Activated naive CD8-positive, alpha-beta T cell treated with anti-CD3 and anti-CD28 coated beads, Interleukin-2, amount 10 ng/mL, durations not matched to agents 7 days and 5 days (primary cell): ENCODE data around the gene PSEN2. TPM values are rescaled to one million over a fixed set of nuclear protein-coding genes. Genes with fewer than 3 reads are reported as not detected.

Source experiments
- ATAC-seq: fragments of 150-1000 bp; cut with Tn5 transposase; one replicate; pipeline ENCODE4 v1.10.0; 2021; ENCODE audit warnings: low read depth, moderate library complexity
- POLR2A ChIA-PET: fragments of 350-600 bp; sonication (Branson Sonifier 250); formaldehyde crosslinking; loops from one replicate; lab custom pipeline; 2021; ENCODE audit warnings: antibody characterized with exemption; lab: Charles Lee
- DNase-seq: peaks from one replicate; pipeline ENCODE4 v3.0.0; 2021
- H3K27ac Mint-ChIP-seq: one replicate; pipeline ENCODE4 v1.8.0; 2022; ENCODE audit warnings: mild to moderate bottlenecking, mixed read lengths
- H3K27me3 Mint-ChIP-seq: one replicate; pipeline ENCODE4 v1.8.0; 2022; ENCODE audit warnings: mild to moderate bottlenecking, moderate library complexity, mixed read lengths
- H3K36me3 Mint-ChIP-seq: one replicate; pipeline ENCODE4 v1.8.0; 2021; ENCODE audit warnings: mild to moderate bottlenecking, mixed read lengths
- H3K4me1 Mint-ChIP-seq: one replicate; pipeline ENCODE4 v1.8.0; 2021; ENCODE audit warnings: mixed read lengths
- H3K4me3 Mint-ChIP-seq: one replicate; pipeline ENCODE4 v1.8.0; 2022; ENCODE audit warnings: mild to moderate bottlenecking, moderate library complexity, mixed read lengths
- H3K9me3 Mint-ChIP-seq: one replicate; pipeline ENCODE4 v1.8.0; 2021; ENCODE audit warnings: mixed read lengths
- total RNA-seq, 2 experiments: library from RNA; stranded (reverse); gene quantifications; one replicate each; pipeline ENCODE4 v1.2.3, GENCODE V29; 2021

PSEN2 gene
- total RNA-seq, 2 experiments from 2014 or later: 6.4 to 7.2 TPM

DNA sequence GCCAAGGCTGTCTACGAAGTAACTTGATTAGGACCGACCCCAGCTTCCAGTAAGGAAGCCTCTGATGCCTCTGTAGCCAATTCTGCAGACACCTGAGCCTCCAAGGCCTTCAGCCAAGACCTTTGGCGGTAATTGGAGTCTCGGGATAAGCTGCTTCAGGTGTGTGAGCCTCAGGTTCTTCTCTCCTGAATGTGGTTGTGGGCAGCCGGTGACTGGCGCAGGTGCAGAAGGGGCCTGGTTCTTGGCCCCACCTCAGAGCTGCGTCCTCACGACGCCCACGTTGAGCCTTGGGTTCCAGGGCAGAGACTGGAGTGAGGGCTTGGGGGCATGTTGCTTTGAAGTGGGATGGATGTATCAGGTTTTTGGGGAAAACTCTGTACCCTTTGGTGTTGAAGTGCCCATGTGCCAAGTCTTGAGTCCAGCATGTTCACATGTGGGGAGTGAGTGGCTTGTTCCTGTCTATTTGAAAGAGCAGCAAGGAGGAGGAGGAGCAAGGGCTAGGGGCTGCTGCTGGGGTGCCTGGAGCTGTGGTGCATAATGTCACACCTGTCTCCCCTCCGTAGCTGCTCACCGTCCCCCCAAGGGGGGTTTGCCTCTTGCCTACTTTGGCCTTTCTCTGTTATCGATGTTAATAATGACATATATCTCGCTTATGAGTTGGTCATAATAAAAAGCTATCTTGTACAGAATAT lies 1.4 kb downstream of the PSEN2 start:
- peaks cover 5% of the 10 kb centered on the region for H3K4me1 Mint-ChIP-seq
- peak overlapping the region; percentile 77 for H3K4me3 Mint-ChIP-seq
- DNase-seq (no peak), ATAC-seq (no peak)
- peaks cover 36% of the 10 kb centered on the region for H3K27me3 Mint-ChIP-seq
- H3K36me3 Mint-ChIP-seq: no peaks in the 10 kb centered on the region
- POLR2A ChIA-PET: interaction anchor here (0.7 kb wide), 1 partner anchor 11 kb away, joined by 4 read pairs; no protein-coding TSS in a partner anchor
- no peak overlapping the region for H3K27ac Mint-ChIP-seq
- no peaks in the 10 kb centered on the region for H3K9me3 Mint-ChIP-seq

DNA sequence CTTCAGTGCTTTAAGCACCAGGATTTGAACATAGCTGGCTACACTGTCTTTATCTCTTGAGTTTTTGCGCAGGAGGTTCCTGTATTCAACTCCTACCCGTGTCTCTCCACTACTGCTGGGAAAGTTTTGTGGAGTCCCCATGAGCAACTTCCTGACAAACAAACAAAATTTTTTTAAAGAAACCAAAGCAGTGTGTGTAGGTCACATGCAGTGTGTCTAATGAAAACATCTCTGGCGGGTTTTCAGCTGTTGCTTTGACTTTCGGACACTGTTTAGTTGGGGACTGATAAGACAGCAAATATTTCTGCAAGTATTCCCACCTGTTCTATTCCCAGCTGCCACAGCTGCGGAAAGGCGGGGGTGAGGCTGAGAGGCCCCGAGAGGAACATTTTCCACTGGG lies 2.0 kb downstream of the PSEN2 start:
- peak overlapping the region; percentile 16 for H3K4me3 Mint-ChIP-seq
- H3K27me3 Mint-ChIP-seq: peaks cover 35% of the 10 kb centered on the region

DNA sequence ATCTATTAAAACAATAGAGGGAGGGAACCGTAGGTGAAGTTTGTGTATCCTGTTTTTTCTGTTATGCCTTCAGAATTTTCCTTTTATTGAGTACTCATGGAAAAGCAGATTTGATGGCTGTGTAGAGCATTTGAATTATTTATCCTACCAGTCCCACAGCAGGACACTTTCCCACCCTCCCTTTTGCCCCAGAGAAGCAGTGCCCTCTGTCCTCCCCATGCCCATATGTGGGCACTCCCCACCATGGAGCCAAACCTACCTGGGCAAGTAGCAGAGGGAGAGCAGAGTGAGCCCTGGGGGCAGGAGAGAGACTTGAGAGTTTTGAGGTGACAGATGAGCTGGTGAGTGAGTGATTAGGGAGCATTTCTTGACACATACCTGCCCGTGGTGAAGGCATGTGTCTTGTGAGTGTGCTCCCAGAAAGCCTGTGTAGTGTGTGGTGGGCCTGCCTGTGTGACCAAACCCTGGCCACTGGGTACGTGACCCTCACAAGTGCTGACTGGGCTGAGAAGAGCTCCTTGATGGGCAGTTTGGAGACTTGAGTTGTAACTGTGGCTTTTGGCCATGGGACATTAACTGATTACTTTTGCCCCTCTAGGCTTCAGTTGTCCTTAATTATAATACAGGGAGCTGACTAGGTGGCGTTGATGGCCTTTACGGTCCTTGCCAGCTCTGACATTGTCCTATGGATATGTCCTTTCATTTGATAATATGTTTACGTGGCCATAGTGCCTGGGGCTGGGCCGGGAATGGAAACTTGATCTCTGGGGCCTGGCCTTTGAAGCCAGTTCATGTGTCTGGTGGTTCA lies 3.6 kb downstream of the PSEN2 start:
- POLR2A ChIA-PET: no interaction called here
- DNase-seq (no peak), ATAC-seq (no peak)
- Mint-ChIP-seq H3K27ac (no peak overlapping the region), H3K27me3 (peaks cover 24% of the 10 kb centered on the region), H3K4me1 (peaks cover 5% of the 10 kb centered on the region), H3K9me3 (no peaks in the 10 kb centered on the region), H3K36me3 (no peaks in the 10 kb centered on the region), H3K4me3 (no peak overlapping the region)

More for the DNA sequence above, 2.0 kb downstream of the PSEN2 start:
- Mint-ChIP-seq H3K4me1 (peaks cover 5% of the 10 kb centered on the region), H3K9me3 (no peaks in the 10 kb centered on the region), H3K36me3 (no peaks in the 10 kb centered on the region), H3K27ac (no peak overlapping the region)
- DNase-seq (no peak), ATAC-seq (no peak)
- POLR2A ChIA-PET: interaction anchor here (0.7 kb wide), 1 partner anchor 10 kb away, joined by 4 read pairs; no protein-coding TSS in a partner anchor

DNA sequence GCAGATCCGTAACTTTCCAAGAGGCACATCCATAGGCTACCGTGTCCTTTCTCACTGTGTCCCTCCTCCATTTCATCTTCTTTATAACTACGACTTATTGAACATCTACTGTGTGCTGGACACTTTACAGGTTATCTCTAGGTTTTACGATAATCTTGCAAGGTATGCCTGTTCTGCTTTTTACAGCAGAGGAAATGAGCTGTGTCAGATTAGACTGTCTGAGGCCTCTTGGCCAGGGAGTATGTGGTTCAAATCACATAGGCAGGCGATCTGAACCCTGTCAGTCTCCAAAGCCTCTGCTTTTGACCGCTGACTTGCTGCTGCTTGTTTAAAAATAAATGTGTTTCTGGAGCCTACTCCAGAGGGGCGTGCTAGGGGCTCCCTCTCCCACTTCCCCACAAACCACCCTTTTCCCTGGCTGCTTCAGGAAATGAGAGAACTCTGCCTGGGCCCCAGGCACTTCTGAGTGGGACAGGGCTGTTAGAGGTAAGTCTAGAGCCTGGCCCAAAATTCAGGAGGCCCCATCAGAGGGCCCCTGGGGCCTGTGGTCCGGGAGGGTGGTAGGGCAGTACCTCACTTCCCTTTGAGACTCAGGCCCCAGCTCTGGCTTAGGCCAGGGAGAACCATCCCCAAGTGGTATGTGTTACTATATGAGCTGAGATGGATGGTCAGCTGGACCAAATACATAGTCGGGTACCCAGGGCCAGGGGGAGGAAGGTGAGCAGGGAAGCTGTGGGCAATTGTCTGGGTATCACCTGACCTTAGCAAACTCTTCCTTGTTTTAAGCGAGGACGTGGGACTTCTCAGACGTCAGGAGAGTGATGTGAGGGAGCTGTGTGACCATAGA lies 4.4 kb downstream of the PSEN2 start:
- no peak overlapping the region for H3K27ac Mint-ChIP-seq
- no peak for DNase-seq
- no peak for ATAC-seq
- no peak overlapping the region for H3K4me3 Mint-ChIP-seq
- H3K9me3 Mint-ChIP-seq: no peaks in the 10 kb centered on the region
- no peaks in the 10 kb centered on the region for H3K36me3 Mint-ChIP-seq
- peaks cover 5% of the 10 kb centered on the region for H3K4me1 Mint-ChIP-seq
- POLR2A ChIA-PET: no interaction called here
- H3K27me3 Mint-ChIP-seq: peaks cover 16% of the 10 kb centered on the region

DNA sequence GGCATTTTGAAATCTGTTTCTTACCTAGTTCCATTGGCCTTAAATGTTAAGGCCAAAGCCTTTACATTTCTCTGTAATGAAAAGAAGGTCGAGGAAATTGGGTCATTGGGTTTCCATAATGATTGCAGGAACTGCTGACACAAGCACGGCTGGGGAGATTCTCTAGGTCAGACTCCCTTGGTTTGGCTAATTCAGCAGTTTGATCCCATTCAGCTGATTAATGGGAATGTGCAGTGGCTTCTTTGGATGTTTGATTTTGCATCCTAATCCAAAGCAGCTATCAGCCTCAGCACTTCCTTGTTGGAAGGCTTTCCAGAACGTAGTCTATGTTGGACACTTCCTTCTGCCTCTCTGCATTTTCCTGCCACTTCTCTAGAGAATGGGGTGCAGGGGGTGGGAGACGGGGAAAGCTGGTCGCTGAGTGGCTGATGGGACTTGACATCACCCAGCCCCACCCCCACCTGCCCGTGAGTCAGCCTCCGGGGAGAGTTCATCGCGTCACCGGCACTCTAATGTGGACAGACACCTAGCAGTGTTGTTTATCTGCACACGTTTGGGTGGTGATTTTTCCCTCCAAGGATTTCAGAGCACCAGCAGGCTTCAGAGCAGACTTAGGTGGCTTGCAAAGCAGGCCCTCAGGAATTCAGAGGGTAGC lies 5.4 kb downstream of the PSEN2 start:
- POLR2A ChIA-PET: no interaction called here
- Mint-ChIP-seq H3K9me3 (no peaks in the 10 kb centered on the region), H3K36me3 (peaks cover 1% of the 10 kb centered on the region), H3K27ac (no peak overlapping the region), H3K4me3 (no peak overlapping the region), H3K27me3 (peaks cover 12% of the 10 kb centered on the region), H3K4me1 (peaks cover 3% of the 10 kb centered on the region)
- no peak for DNase-seq
- ATAC-seq: no peak

DNA sequence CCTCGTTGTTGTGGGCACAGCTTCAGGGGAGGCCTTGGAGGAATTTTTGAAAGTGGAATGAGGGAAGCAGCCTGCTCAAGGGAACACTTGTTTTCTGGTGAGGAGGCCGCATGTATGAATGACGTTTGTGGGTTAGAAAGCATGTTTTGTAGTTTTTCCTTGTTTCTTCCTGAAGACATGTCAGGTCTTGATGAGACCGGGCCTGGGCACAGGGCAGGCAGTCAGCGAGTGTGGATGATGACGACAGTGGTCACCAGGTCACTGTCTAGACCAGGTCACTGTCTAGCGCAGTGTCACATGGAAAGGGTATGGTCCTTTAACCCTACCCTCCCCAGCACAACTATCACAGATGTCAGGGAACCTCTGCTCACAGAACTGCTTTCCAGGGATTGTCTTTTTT lies 7.3 kb downstream of the PSEN2 start:
- Mint-ChIP-seq H3K36me3 (peaks cover 4% of the 10 kb centered on the region), H3K4me1 (peaks cover 13% of the 10 kb centered on the region), H3K27ac (no peak overlapping the region), H3K27me3 (no peaks in the 10 kb centered on the region), H3K9me3 (no peaks in the 10 kb centered on the region), H3K4me3 (no peak overlapping the region)
- POLR2A ChIA-PET: no interaction called here
- DNase-seq (no peak), ATAC-seq (no peak)

DNA sequence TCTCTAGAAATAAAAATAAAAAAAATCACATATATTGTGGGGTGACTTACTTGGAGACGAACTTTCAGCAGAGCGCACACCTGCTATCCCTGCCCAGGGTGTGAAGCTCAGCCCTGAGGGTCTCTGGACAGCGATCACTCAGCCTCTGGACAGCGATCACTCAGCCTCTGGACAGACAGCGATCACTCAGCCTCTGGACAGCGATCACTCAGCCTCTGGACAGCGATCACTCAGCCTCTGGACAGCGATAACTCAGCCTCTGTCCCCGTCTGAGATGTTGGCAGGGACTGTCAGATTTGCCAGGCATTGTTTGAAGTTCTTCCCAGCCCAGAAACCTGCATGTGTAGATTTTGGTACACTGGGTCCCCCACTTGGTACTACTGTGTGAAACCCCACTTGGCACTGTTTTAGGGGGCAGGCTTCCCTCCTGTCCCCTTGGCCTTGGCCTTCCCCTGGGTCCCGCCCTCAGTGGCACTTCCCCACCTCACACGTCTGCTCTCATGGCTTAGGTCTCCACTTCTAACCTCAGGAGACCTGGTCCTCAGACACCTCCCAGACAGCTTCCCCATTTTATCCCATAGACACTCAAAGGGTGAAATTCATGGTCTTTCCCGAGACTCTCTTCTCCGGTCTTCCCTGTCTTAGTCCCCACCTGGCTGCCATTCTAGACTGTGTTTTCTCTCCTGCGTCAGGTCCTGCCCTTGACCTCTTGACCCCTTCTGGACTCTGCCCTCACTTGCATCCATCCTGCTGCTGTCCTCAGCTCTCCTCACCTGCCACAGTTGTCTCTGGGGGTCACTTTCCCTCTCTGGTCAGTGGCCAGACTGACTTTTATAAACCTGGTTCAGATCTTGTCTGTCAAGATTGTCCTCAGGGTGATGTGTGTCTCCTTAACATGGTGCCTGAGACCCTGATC lies 10.2 kb downstream of the PSEN2 start:
- no peaks in the 10 kb centered on the region for H3K27me3 Mint-ChIP-seq
- POLR2A ChIA-PET: no interaction called here
- H3K4me1 Mint-ChIP-seq: peaks cover 36% of the 10 kb centered on the region
- DNase-seq (no peak), ATAC-seq (no peak)
- no peaks in the 10 kb centered on the region for H3K9me3 Mint-ChIP-seq
- H3K4me3 Mint-ChIP-seq: no peak overlapping the region
- H3K27ac Mint-ChIP-seq: peak overlapping the region; percentile 18
- H3K36me3 Mint-ChIP-seq: peaks cover 4% of the 10 kb centered on the region

DNA sequence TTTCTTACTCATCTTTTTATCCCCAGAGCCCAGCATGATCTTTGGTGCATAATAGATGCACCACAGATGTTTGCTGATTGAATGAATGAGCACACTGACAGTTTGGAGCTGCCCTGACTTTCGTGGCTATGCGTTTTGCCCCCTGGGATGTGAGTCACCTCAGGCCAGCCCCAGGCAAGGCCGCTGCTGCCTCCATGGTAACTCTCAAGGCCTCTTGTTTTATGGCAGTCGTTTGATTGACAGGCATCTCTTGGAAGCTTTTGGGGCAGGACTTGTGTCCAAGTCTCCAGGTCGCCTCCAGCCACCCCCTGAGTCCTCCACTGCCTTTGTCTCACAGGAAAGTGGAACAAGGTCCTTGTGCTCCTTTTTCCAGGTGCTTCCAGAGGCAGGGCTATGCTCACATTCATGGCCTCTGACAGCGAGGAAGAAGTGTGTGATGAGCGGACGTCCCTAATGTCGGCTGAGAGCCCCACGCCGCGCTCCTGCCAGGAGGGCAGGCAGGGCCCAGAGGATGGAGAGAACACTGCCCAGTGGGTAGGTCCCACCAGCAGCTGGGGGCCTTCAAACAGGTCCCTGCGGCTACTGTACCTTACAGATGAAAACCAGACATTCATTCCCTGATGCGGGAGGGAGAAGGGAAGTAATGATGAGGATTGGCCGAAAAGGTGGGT lies 11.2 kb downstream of the PSEN2 start:
- Mint-ChIP-seq H3K27me3 (no peaks in the 10 kb centered on the region), H3K4me1 (peaks cover 42% of the 10 kb centered on the region), H3K36me3 (peaks cover 4% of the 10 kb centered on the region), H3K4me3 (peak overlapping the region; percentile 73), H3K27ac (peak overlapping the region; percentile 94), H3K9me3 (no peaks in the 10 kb centered on the region)
- ATAC-seq (no peak), DNase-seq (no peak)
- POLR2A ChIA-PET: interaction anchor here (1.2 to 3.6 kb wide), 3 partner anchors 58 to 573 kb away, joined by 4 to 69 read pairs (median 4); partner anchors contain the start of genes COQ8A, ITPKB and LIN9

DNA sequence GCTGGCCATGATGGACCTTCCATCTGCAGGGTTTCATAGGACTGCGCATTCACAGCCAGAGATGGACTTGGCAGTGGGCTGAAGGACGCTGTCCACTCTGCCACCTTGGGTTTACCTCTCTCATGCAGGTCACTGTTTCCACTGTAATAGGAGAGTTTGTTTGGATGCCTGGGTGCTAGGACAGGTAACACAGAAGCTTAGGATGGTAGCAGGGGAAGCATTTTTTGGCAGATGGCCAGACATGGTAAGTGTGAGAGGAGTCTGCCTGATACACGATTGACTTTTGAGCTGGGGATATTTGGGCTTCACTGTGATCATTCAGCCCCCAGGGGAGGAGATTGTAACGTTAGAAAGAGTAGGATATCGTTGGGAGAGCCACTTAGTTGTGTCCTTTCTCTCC lies 11.8 kb downstream of the PSEN2 start:
- peaks cover 4% of the 10 kb centered on the region for H3K36me3 Mint-ChIP-seq
- no peak for DNase-seq
- no peaks in the 10 kb centered on the region for H3K27me3 Mint-ChIP-seq
- H3K4me1 Mint-ChIP-seq: peaks cover 42% of the 10 kb centered on the region
- H3K4me3 Mint-ChIP-seq: peak overlapping the region; percentile 73
- H3K27ac Mint-ChIP-seq: peak overlapping the region; percentile 94
- ATAC-seq: peak; percentile 8
- POLR2A ChIA-PET: interaction anchor here (0.8 to 3.6 kb wide), 7 partner anchors 10 to 820 kb away, joined by 3 to 69 read pairs (median 4); partner anchors contain the start of genes COQ8A, H3-3A, ITPKB and LIN9
- H3K9me3 Mint-ChIP-seq: no peaks in the 10 kb centered on the region

DNA sequence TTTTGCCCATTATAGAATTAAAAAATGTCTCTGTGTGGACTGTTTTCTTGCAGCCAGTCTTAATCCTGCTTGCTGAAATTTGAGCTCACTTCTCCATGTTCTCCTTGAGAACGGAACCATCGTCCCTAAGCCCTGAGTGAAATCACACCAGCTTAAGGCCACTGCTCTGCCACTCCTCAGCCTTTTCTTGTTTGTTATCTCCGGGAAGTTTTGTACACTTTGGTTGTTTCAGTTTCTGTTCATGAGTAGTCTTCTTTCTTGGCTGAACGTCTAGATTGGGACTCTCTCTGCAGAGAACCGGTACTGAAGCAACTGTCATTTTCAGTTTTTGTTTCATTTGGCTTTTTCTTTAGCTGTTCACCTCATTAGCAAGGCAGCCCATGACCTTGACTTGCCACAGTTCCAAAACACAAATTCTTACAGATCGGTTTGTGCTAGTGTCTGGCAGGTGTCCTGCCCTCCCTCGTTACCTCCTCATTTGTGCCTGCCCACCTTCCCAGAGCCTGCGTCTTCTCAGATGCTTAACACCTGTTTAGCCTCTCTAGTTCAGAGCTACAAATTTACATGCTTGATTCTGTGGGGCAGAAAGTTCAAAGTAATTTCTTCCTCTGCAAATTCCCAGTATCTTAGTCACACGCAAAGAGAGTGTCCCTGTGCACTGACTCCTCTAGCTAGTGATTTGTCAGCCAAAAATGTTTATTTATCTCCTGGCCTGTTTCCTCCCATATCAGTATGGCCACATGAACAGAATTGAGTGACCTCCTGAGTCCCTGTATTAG lies 12.4 kb downstream of the PSEN2 start:
- Mint-ChIP-seq H3K27ac (peak overlapping the region; percentile 94), H3K27me3 (no peaks in the 10 kb centered on the region), H3K9me3 (no peaks in the 10 kb centered on the region), H3K4me1 (peaks cover 42% of the 10 kb centered on the region), H3K36me3 (peaks cover 4% of the 10 kb centered on the region), H3K4me3 (peak overlapping the region; percentile 73)
- POLR2A ChIA-PET: interaction anchor here (0.6 to 3.6 kb wide), 9 partner anchors 10 to 820 kb away, joined by 3 to 69 read pairs (median 4); partner anchors contain the start of genes COQ8A, H3-3A, ITPKB and LIN9
- DNase-seq (peak; percentile 48), ATAC-seq (peak; percentile 90)

DNA sequence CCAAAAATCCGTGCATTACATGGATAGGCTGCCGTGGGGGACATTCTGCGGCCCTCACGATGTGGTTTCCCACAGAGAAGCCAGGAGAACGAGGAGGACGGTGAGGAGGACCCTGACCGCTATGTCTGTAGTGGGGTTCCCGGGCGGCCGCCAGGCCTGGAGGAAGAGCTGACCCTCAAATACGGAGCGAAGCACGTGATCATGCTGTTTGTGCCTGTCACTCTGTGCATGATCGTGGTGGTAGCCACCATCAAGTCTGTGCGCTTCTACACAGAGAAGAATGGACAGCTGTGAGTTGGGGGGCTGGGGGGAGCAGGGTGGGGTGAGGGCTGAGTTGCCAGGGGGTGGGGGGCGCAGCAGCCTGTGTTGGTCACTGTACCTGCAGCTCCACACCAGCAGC lies 13.2 kb downstream of the PSEN2 start:
- POLR2A ChIA-PET: interaction anchor here (0.7 to 3.6 kb wide), 3 partner anchors 13 to 56 kb away, joined by 3 to 69 read pairs (median 5); partner anchors contain the start of genes COQ8A and PSEN2
- H3K36me3 Mint-ChIP-seq: peaks cover 4% of the 10 kb centered on the region
- H3K27ac Mint-ChIP-seq: peak overlapping the region; percentile 94
- DNase-seq: no peak
- no peaks in the 10 kb centered on the region for H3K27me3 Mint-ChIP-seq
- ATAC-seq: no peak
- H3K4me3 Mint-ChIP-seq: peak overlapping the region; percentile 73
- peaks cover 42% of the 10 kb centered on the region for H3K4me1 Mint-ChIP-seq
- no peaks in the 10 kb centered on the region for H3K9me3 Mint-ChIP-seq
